ENCODE results near the gene DSC2.
"Not testable (repeated sequence)": the region's sequence is repeated elsewhere in the genome, so short reads cannot be mapped to it uniquely, and the experiment has no call there.

Gene DSC2

GRCh38 chr18:31102025-31102684 is at the start of gene DSC2:
DSC2 (minus strand) TSS chr18:31102421; CDS start chr18:31101971, 450 bp downstream.
- peak; percentile 42 for DNase-seq

- DNase-seq = no peak
These were observed 47.1 kb upstream of the DSC2 start for GRCh38 chr18:31149351-31149750.

- DNase-seq = no peak
These were observed 46.4 kb upstream of the DSC2 start for GRCh38 chr18:31148600-31148999.

GRCh38 chr18:31146809-31147208 is 44.6 kb upstream of the DSC2 start:
- DNase-seq = no peak

- DNase-seq = no peak
These were observed 40.8 kb upstream of the DSC2 start for GRCh38 chr18:31143025-31143424.

- DNase-seq = no peak
These were observed 36.5 kb upstream of the DSC2 start for GRCh38 chr18:31138709-31139108.

- DNase-seq = no peak
These were observed 32.8 kb upstream of the DSC2 start for GRCh38 chr18:31134988-31135529.

GRCh38 chr18:31129398-31130115 is 27.3 kb upstream of the DSC2 start:
- no peak for DNase-seq

GRCh38 chr18:31125878-31126277 is 23.7 kb upstream of the DSC2 start:
- no peak for DNase-seq

- DNase-seq = not testable (repeated sequence)
These were observed 20.9 kb upstream of the DSC2 start for GRCh38 chr18:31123125-31123524.

GRCh38 chr18:31120594-31120993 is 18.4 kb upstream of the DSC2 start:
- no peak for DNase-seq

- DNase-seq = no peak
These were observed 14.8 kb upstream of the DSC2 start for GRCh38 chr18:31116853-31117595.

GRCh38 chr18:31112804-31113203 is 10.6 kb upstream of the DSC2 start:
- DNase-seq = no peak

- no peak for DNase-seq
These were observed 3.5 kb upstream of the DSC2 start for GRCh38 chr18:31105733-31106132.

GRCh38 chr18:31104444-31104843 is 2.2 kb upstream of the DSC2 start:
- no peak for DNase-seq

GRCh38 chr18:31103423-31103822 is 1.2 kb upstream of the DSC2 start:
- DNase-seq = no peak

GRCh38 chr18:31102941-31103340 is 720 bp upstream of the DSC2 start:
- no peak for DNase-seq

- peak; percentile 54 for DNase-seq
These were observed 817 bp downstream of the DSC2 start for GRCh38 chr18:31101183-31102024.

- DNase-seq = no peak
These were observed 1.6 kb downstream of the DSC2 start for GRCh38 chr18:31100436-31101182.

- no peak for DNase-seq
These were observed 2.6 kb downstream of the DSC2 start for GRCh38 chr18:31099450-31100230.

- no peak for DNase-seq
These were observed 3.3 kb downstream of the DSC2 start for GRCh38 chr18:31098878-31099277.
